Measurements from ENCODE around the gene TNFRSF1A.

Gene TNFRSF1A

GRCh38 chr12:6319446-6319845 is 22.4 kb downstream of the TNFRSF1A start:
- DNase-seq (ENCODE audit: insufficient read length, low spot score) (no peak), FAIRE-seq (no peak)
- TF ChIP-seq, protein P1, sequence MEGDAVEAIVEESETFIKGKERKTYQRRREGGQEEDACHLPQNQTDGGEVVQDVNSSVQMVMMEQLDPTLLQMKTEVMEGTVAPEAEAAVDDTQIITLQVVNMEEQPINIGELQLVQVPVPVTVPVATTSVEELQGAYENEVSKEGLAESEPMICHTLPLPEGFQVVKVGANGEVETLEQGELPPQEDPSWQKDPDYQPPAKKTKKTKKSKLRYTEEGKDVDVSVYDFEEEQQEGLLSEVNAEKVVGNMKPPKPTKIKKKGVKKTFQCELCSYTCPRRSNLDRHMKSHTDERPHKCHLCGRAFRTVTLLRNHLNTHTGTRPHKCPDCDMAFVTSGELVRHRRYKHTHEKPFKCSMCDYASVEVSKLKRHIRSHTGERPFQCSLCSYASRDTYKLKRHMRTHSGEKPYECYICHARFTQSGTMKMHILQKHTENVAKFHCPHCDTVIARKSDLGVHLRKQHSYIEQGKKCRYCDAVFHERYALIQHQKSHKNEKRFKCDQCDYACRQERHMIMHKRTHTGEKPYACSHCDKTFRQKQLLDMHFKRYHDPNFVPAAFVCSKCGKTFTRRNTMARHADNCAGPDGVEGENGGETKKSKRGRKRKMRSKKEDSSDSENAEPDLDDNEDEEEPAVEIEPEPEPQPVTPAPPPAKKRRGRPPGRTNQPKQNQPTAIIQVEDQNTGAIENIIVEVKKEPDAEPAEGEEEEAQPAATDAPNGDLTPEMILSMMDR (IDR thresholded peaks at IDR 0.05; ENCODE audit: insufficient read depth, missing control alignments) = no peak

GRCh38 chr12:6318440-6318879 is 23.4 kb downstream of the TNFRSF1A start:
- TF ChIP-seq, protein P1 (IDR thresholded peaks at IDR 0.05; ENCODE audit: insufficient read depth, missing control alignments) = no peak
- no peak for FAIRE-seq
- no peak for DNase-seq (ENCODE audit: insufficient read length, low spot score)

DNA sequence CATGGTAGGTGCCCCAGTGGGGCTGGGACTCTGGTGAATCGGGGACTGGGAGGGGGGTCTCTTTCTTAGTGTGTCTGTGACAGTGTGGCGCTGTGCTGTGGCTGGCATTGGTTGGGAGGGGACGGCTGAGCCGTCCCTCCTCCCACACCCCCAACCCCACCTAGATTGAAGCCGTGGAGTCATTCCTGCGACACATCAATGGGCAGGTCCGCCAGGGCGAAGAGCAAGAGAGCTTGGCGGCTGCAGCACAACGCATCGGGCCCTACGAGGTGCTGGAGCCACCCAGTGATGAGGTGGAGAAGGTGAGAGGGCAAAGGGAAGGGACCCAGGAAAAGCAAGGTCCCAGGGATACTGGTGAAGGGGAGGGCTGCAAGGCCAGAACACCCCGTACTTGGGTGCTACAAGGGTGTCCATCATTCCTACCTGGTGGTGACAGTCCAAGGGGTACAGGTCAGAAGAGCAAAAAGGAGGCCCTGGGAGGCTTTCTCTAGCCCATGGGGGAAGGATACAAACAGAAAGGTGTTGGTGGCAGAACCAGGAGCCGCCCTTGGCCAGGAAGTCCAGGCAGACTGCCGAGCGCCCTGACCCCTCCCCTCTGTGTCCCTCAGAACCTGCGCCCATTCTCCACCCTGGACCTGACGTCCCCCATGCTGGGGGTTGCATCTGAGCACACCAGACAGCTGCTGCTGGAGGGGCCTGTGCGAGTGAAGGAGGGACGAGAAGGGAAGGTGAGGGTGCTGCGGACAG is 24.0 kb downstream of the TNFRSF1A start:
- DNase-seq (ENCODE audit: insufficient read length, low spot score) = no peak
- TF ChIP-seq, protein P1 (IDR thresholded peaks at IDR 0.05; ENCODE audit: insufficient read depth, missing control alignments) = no peak
- no peak for FAIRE-seq

- DNase-seq (ENCODE audit: insufficient read length, low spot score) (no peak), FAIRE-seq (no peak)
- TF ChIP-seq, protein P1 (IDR thresholded peaks at IDR 0.05; ENCODE audit: insufficient read depth, missing control alignments) = no peak
Observed at GRCh38 chr12:6316921-6317692, 24.8 kb downstream of the TNFRSF1A start.

DNA sequence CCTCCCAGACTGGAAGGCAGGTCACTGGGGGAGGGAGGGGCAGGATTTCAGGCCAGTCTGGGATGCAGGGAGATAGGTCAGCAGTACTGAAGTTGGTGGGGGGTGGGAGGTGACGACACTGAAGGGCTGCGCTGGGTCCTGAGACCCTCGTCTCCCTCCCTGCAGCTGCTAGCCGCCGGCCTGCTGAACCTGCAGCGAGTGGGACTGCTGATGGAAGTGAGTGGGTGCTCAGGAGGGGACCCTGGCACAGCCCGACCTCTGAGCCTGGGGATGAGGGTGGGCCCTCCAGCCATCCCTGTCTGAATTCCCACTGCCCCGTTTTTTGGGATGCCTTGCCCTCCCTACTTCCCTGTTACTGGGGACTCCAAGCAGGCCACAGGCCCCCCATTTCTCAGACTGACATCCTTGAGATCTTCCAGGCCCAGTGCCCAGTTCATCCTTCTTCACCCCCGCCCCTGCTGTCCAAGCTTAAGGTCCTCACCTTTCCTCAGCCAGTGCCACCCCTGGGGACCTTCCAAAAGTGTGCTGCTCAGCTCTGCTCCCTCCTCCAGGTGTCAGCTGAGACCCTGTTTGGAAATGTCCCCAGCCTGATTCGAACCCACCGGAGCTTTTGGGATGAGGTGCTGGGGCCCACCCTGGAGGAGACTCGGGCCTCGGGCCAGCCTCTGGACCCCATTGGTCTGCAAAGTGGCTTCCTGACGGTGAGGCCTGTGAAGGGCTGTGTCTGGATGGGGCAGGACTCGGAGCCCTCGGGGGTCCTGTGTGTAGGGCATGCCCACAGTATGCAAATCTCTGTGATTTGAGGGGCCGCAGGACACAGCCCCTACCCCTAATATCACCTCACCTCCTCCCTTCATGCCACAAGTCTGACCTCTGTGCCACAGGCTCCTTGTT is 25.9 kb downstream of the TNFRSF1A start:
- TF ChIP-seq, protein P1 (IDR thresholded peaks at IDR 0.05; ENCODE audit: insufficient read depth, missing control alignments) = no peak
- FAIRE-seq (no peak), DNase-seq (ENCODE audit: insufficient read length, low spot score) (no peak)

GRCh38 chr12:6315184-6315583 is 26.7 kb downstream of the TNFRSF1A start:
- DNase-seq (ENCODE audit: insufficient read length, low spot score) (no peak), FAIRE-seq (no peak)
- TF ChIP-seq, protein P1 (IDR thresholded peaks at IDR 0.05; ENCODE audit: insufficient read depth, missing control alignments) = no peak

Data from D721Med (cell line).